ENCODE results near the gene SMR3B.

SMR3B gene

GRCh38 chr4:70382691-70383181 lies at the start of gene SMR3B:
Gene SMR3B, plus strand, starts transcription at chr4:70383131. Its CDS starts 1,380 bp downstream, at chr4:70384511.
- Histone ChIP-seq H3K4me3 (IDR thresholded peaks at IDR 0.05; ENCODE audit: insufficient read depth, low read depth, low read length) (no peak within 1 kb of the TSS), H3K4me2 (no peak within 1 kb of the TSS), H3K4me1 (ENCODE audit: low read depth, poor library complexity, severe bottlenecking) (peaks cover 12% of the 10 kb centered on the region), H3K79me2 (ENCODE audit: insufficient read depth, low read depth) (no peaks in the 10 kb centered on the region), H3K9ac (no peak within 1 kb of the TSS), H3K27me3 (ENCODE audit: insufficient read depth, low read depth) (no peaks in the 10 kb centered on the region), H3K27ac (no peak within 1 kb of the TSS), H2AFZ (ENCODE audit: low read depth) (no peak within 1 kb of the TSS), H4K20me1 (ENCODE audit: insufficient read depth) (no peaks in the 10 kb centered on the region), H3K36me3 (ENCODE audit: insufficient read depth) (no peaks in the 10 kb centered on the region)
- TF ChIP-seq CTCF (conservative IDR thresholded peaks at IDR 0.05; ENCODE audit: low read depth, low read length): no peak

GRCh38 chr4:70334681-70335080 lies 48.2 kb upstream of the SMR3B start, which contains the start of gene CABS1:
Gene CABS1, plus strand, starts transcription at chr4:70334981. Its CDS starts 59 bp downstream, at chr4:70335040.
- Histone ChIP-seq H3K36me3 (ENCODE audit: insufficient read depth) (no peaks in the 10 kb centered on the region), H3K4me3 (IDR thresholded peaks at IDR 0.05; ENCODE audit: insufficient read depth, low read depth, low read length) (no peak within 1 kb of the TSS), H3K4me1 (ENCODE audit: low read depth, poor library complexity, severe bottlenecking) (no peaks in the 10 kb centered on the region), H3K9ac (no peak within 1 kb of the TSS), H3K27ac (no peak within 1 kb of the TSS), H2AFZ (ENCODE audit: low read depth) (no peak within 1 kb of the TSS), H3K79me2 (ENCODE audit: insufficient read depth, low read depth) (no peaks in the 10 kb centered on the region), H3K27me3 (ENCODE audit: insufficient read depth, low read depth) (no peaks in the 10 kb centered on the region), H3K4me2 (no peak within 1 kb of the TSS), H4K20me1 (ENCODE audit: insufficient read depth) (no peaks in the 10 kb centered on the region)
- TF ChIP-seq CTCF (conservative IDR thresholded peaks at IDR 0.05; ENCODE audit: low read depth, low read length): no peak

GRCh38 chr4:70336043-70336442 lies 46.9 kb upstream of the SMR3B start:
- TF ChIP-seq CTCF (conservative IDR thresholded peaks at IDR 0.05; ENCODE audit: low read depth, low read length): no peak
- no peaks in the 10 kb centered on the region for H3K36me3 ChIP-seq (ENCODE audit: insufficient read depth)
- H3K79me2 ChIP-seq (ENCODE audit: insufficient read depth, low read depth): no peaks in the 10 kb centered on the region
- H2AFZ ChIP-seq (ENCODE audit: low read depth): no peak overlapping the region
- H4K20me1 ChIP-seq (ENCODE audit: insufficient read depth): no peaks in the 10 kb centered on the region
- no peak overlapping the region for H3K4me2 ChIP-seq
- no peaks in the 10 kb centered on the region for H3K4me1 ChIP-seq (ENCODE audit: low read depth, poor library complexity, severe bottlenecking)
- H3K27ac ChIP-seq: no peak overlapping the region
- H3K4me3 ChIP-seq (IDR thresholded peaks at IDR 0.05; ENCODE audit: insufficient read depth, low read depth, low read length): no peak overlapping the region
- no peaks in the 10 kb centered on the region for H3K27me3 ChIP-seq (ENCODE audit: insufficient read depth, low read depth)
- no peak overlapping the region for H3K9ac ChIP-seq

- no peaks in the 10 kb centered on the region for H3K4me1 ChIP-seq (ENCODE audit: low read depth, poor library complexity, severe bottlenecking)
- TF ChIP-seq CTCF (conservative IDR thresholded peaks at IDR 0.05; ENCODE audit: low read depth, low read length): no peak
- H3K9ac ChIP-seq: no peak overlapping the region
- no peak overlapping the region for H2AFZ ChIP-seq (ENCODE audit: low read depth)
- no peaks in the 10 kb centered on the region for H4K20me1 ChIP-seq (ENCODE audit: insufficient read depth)
- no peak overlapping the region for H3K27ac ChIP-seq
- no peak overlapping the region for H3K4me2 ChIP-seq
- H3K27me3 ChIP-seq (ENCODE audit: insufficient read depth, low read depth): no peaks in the 10 kb centered on the region
- H3K4me3 ChIP-seq (IDR thresholded peaks at IDR 0.05; ENCODE audit: insufficient read depth, low read depth, low read length): no peak overlapping the region
- no peaks in the 10 kb centered on the region for H3K36me3 ChIP-seq (ENCODE audit: insufficient read depth)
- no peaks in the 10 kb centered on the region for H3K79me2 ChIP-seq (ENCODE audit: insufficient read depth, low read depth)
These were observed 45.0 kb upstream of the SMR3B start for GRCh38 chr4:70337886-70338420.

Data from KMS-11 (cell line).